KMS-11 (cell line): ENCODE results near the gene NR2F1-AS1.

Experiments used
- H2AFZ ChIP-seq: fragments of 200-600 bp; sonication (generic); 2 replicates; pipeline ENCODE4 v1.6.1; 2016; ENCODE audit warnings: antibody characterized with exemption, mixed run types, low read depth
- H3K27ac ChIP-seq: fragments of 200-600 bp; sonication (generic); 2 replicates; pipeline ENCODE4 v1.6.1; 2016; ENCODE audit warnings: mild to moderate bottlenecking, mixed run types
- H3K27me3 ChIP-seq: fragments of 200-600 bp; sonication (generic); 2 replicates; pipeline ENCODE4 v1.6.1; 2017; ENCODE audit warnings: mild to moderate bottlenecking, low read depth, mixed run types, moderate library complexity; ENCODE audit not compliant: insufficient read depth
- H3K36me3 ChIP-seq: fragments of 200-600 bp; sonication (generic); 2 replicates; pipeline ENCODE4 v1.6.1; 2017; ENCODE audit warnings: mild to moderate bottlenecking, mixed run types; ENCODE audit not compliant: insufficient read depth
- H3K4me1 ChIP-seq: fragments of 200-600 bp; sonication (generic); 2 replicates; pipeline ENCODE4 v1.6.1; 2016; ENCODE audit warnings: mild to moderate bottlenecking, low read depth, mixed run types; ENCODE audit not compliant: poor library complexity, severe bottlenecking
- H3K4me2 ChIP-seq: fragments of 200-600 bp; sonication (generic); 2 replicates; pipeline ENCODE4 v1.7.0; 2016; ENCODE audit warnings: mild to moderate bottlenecking, mixed run types
- H3K4me3 ChIP-seq: fragments of 200-600 bp; sonication (generic); IDR thresholded peaks from 2 replicates; pipeline ENCODE4 v1.6.1; 2017; ENCODE audit warnings: low read depth, low read length, mixed read lengths; ENCODE audit not compliant: insufficient read depth
- H3K79me2 ChIP-seq: fragments of 200-600 bp; sonication (generic); 2 replicates; pipeline ENCODE4 v1.6.1; 2016; ENCODE audit warnings: low read depth, mixed run types; ENCODE audit not compliant: insufficient read depth
- H3K9ac ChIP-seq: fragments of 200-600 bp; sonication (generic); 2 replicates; pipeline ENCODE4 v1.6.1; 2016; ENCODE audit warnings: mild to moderate bottlenecking, mixed run types
- H4K20me1 ChIP-seq: fragments of 200-600 bp; sonication (generic); 2 replicates; pipeline ENCODE4 v1.6.1; 2016; ENCODE audit warnings: mild to moderate bottlenecking, mixed run types; ENCODE audit not compliant: insufficient read depth
- CTCF ChIP-seq: fragments of 200-600 bp; sonication (generic); conservative IDR thresholded peaks from 2 replicates; pipeline ENCODE4 v1.6.1; 2017; ENCODE audit warnings: low read depth, mild to moderate bottlenecking, antibody characterized with exemption, low read length, moderate library complexity, mixed read lengths

NR2F1-AS1 gene

DNA sequence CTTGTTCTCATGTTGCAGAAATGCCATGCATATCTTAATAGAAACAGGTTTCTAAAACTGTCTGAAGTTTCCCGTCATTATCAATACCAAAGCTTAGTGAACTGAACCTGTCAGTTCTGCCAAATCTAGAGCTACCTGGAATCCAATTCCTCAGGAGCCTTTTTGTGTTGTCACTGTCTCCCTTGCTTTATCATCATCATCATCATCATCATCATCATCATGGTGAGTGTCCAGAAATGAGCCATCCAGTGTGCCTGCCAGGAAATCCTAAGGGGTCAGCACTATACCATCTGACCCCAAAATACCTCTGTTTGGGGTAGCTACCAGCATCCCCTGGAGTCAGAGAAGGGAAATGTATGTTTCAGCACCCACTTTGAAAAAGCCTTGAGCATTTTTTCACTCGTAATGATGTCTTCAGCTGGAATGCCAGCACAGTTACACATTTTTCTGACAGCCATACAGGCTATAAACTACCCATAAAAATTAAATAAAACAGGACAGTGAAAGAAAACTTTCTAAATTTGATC is 150.3 kb downstream of the NR2F1-AS1 start:
- Histone ChIP-seq H3K79me2 (no peaks in the 10 kb centered on the region), H3K36me3 (no peaks in the 10 kb centered on the region), H3K9ac (no peak overlapping the region), H3K4me1 (no peaks in the 10 kb centered on the region), H3K27ac (no peak overlapping the region), H3K27me3 (no peaks in the 10 kb centered on the region), H2AFZ (no peak overlapping the region), H3K4me3 (no peak overlapping the region), H4K20me1 (no peaks in the 10 kb centered on the region), H3K4me2 (no peak overlapping the region)
- no peak for TF ChIP-seq CTCF

GRCh38 chr5:93430118-93430517 is 150.9 kb downstream of the NR2F1-AS1 start:
- H3K4me3 ChIP-seq = no peak overlapping the region
- H3K9ac ChIP-seq = no peak overlapping the region
- no peaks in the 10 kb centered on the region for H4K20me1 ChIP-seq
- H3K79me2 ChIP-seq = no peaks in the 10 kb centered on the region
- no peaks in the 10 kb centered on the region for H3K36me3 ChIP-seq
- no peak for TF ChIP-seq CTCF
- H3K27ac ChIP-seq = no peak overlapping the region
- H3K27me3 ChIP-seq = no peaks in the 10 kb centered on the region
- H3K4me1 ChIP-seq = no peaks in the 10 kb centered on the region
- H2AFZ ChIP-seq = no peak overlapping the region
- no peak overlapping the region for H3K4me2 ChIP-seq

DNA sequence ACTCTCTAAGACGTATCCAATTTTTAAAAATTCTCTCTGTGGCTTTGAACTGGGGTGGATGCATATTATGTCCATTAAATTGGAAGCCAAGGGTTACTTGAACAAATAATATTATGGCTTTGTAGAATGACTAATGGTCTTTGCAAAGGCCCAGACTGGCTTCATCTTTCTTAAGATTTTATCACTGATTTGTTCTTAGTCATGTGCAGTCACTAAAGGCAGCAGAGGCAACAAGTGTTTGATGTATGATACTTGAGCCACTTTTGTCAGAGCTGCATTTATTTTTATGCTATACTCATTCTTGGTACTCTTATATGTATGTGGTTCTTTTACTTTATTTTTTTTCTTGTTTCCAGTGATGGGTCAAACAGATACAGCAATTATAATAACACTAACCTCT is 152.2 kb downstream of the NR2F1-AS1 start:
- Histone ChIP-seq H2AFZ (no peak overlapping the region), H3K4me3 (no peak overlapping the region), H3K27ac (no peak overlapping the region), H3K4me1 (no peaks in the 10 kb centered on the region), H3K9ac (no peak overlapping the region), H3K79me2 (no peaks in the 10 kb centered on the region), H4K20me1 (no peaks in the 10 kb centered on the region), H3K27me3 (no peaks in the 10 kb centered on the region), H3K36me3 (no peaks in the 10 kb centered on the region), H3K4me2 (no peak overlapping the region)
- no peak for TF ChIP-seq CTCF

DNA sequence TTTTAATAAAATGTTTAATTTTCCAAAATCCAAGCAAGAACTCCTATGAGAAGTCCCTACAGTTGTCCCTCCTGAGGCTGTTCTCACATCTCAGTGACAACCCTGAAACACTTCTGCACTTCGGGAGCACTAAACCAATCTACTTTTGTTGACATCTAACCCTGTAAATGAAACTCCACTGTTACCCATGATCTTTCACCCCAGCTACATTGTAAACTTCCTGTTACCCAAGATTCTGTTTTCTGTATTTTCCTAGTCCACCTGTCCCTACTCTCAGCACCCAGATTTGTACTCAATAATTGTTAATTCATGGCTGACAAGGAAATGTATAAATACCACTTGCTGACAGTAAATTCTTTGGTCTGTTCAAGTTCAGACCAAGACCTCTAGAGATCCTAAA is 153.7 kb downstream of the NR2F1-AS1 start:
- Histone ChIP-seq H3K4me2 (no peak overlapping the region), H3K27me3 (no peaks in the 10 kb centered on the region), H3K36me3 (no peaks in the 10 kb centered on the region), H4K20me1 (no peaks in the 10 kb centered on the region), H3K9ac (no peak overlapping the region), H2AFZ (no peak overlapping the region), H3K4me1 (no peaks in the 10 kb centered on the region), H3K79me2 (no peaks in the 10 kb centered on the region), H3K27ac (no peak overlapping the region), H3K4me3 (no peak overlapping the region)
- no peak for TF ChIP-seq CTCF
